SK-N-SH treated with all-trans-retinoic acid at 6 μM for 48 hours (cell line): ENCODE data around the gene HBS1L.

Experiments
- ZFP30 ChIP-seq: fragments of 450-650 bp; formaldehyde crosslinking; IDR thresholded peaks from 2 replicates; pipeline ENCODE4 v1.5.0; 2022; ENCODE audit warnings: mild to moderate bottlenecking, moderate library complexity
- ZNF565 ChIP-seq: fragments of 450-650 bp; formaldehyde crosslinking; conservative IDR thresholded peaks from 2 replicates; pipeline ENCODE4 v1.5.0; 2020; ENCODE audit warnings: low read depth, mild to moderate bottlenecking, moderate library complexity
- TF ChIP-seq, protein P1 (sequence below): fragments of 250-450 bp; sonication (Bioruptor Pico); IDR thresholded peaks from 2 replicates; pipeline ENCODE4 v1.8.0; 2020; ENCODE audit warnings: mild to moderate bottlenecking, moderate library complexity, borderline replicate concordance
- TF ChIP-seq, protein P2 (sequence below): fragments of 250-450 bp; sonication (Bioruptor Pico); IDR thresholded peaks from 2 replicates; pipeline ENCODE4 v1.5.1; 2020; ENCODE audit warnings: low read depth, mild to moderate bottlenecking, moderate library complexity
- TF ChIP-seq, protein P3 (sequence below): fragments of 250-450 bp; sonication (Bioruptor Pico); IDR thresholded peaks from 2 replicates; pipeline ENCODE4 v1.5.0; 2020; ENCODE audit warnings: mild to moderate bottlenecking, moderate library complexity

DNA sequence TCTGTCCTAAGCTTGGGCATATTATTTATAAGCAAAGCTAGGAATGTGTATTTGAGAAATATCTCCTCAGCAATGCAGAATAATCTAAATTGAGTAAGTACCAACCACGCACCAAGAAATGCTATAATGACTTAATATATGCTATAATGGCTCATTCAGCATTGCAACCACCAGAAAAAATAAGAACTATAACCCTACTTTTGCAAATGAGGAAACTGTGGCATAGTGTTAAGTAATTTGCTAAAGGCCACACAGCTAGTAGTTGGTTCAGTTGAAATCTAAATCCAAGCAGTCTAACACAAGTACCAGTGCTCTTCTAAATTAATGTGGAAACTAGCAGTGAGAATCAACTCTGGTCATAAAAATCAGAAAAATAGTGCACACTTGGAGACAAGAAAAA lies 35.7 kb downstream of the HBS1L start:
- TF ChIP-seq, protein P1, sequence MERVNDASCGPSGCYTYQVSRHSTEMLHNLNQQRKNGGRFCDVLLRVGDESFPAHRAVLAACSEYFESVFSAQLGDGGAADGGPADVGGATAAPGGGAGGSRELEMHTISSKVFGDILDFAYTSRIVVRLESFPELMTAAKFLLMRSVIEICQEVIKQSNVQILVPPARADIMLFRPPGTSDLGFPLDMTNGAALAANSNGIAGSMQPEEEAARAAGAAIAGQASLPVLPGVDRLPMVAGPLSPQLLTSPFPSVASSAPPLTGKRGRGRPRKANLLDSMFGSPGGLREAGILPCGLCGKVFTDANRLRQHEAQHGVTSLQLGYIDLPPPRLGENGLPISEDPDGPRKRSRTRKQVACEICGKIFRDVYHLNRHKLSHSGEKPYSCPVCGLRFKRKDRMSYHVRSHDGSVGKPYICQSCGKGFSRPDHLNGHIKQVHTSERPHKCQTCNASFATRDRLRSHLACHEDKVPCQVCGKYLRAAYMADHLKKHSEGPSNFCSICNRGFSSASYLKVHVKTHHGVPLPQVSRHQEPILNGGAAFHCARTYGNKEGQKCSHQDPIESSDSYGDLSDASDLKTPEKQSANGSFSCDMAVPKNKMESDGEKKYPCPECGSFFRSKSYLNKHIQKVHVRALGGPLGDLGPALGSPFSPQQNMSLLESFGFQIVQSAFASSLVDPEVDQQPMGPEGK (CRISPR knock-in tag), result no peak
- TF ChIP-seq, protein P2, sequence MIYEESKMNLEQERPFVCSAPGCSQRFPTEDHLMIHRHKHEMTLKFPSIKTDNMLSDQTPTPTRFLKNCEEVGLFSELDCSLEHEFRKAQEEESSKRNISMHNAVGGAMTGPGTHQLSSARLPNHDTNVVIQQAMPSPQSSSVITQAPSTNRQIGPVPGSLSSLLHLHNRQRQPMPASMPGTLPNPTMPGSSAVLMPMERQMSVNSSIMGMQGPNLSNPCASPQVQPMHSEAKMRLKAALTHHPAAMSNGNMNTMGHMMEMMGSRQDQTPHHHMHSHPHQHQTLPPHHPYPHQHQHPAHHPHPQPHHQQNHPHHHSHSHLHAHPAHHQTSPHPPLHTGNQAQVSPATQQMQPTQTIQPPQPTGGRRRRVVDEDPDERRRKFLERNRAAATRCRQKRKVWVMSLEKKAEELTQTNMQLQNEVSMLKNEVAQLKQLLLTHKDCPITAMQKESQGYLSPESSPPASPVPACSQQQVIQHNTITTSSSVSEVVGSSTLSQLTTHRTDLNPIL (CRISPR knock-in tag), result no peak
- TF ChIP-seq ZNF565 (no peak), ZFP30 (CRISPR knock-in tag) (no peak)
- TF ChIP-seq, protein P3, sequence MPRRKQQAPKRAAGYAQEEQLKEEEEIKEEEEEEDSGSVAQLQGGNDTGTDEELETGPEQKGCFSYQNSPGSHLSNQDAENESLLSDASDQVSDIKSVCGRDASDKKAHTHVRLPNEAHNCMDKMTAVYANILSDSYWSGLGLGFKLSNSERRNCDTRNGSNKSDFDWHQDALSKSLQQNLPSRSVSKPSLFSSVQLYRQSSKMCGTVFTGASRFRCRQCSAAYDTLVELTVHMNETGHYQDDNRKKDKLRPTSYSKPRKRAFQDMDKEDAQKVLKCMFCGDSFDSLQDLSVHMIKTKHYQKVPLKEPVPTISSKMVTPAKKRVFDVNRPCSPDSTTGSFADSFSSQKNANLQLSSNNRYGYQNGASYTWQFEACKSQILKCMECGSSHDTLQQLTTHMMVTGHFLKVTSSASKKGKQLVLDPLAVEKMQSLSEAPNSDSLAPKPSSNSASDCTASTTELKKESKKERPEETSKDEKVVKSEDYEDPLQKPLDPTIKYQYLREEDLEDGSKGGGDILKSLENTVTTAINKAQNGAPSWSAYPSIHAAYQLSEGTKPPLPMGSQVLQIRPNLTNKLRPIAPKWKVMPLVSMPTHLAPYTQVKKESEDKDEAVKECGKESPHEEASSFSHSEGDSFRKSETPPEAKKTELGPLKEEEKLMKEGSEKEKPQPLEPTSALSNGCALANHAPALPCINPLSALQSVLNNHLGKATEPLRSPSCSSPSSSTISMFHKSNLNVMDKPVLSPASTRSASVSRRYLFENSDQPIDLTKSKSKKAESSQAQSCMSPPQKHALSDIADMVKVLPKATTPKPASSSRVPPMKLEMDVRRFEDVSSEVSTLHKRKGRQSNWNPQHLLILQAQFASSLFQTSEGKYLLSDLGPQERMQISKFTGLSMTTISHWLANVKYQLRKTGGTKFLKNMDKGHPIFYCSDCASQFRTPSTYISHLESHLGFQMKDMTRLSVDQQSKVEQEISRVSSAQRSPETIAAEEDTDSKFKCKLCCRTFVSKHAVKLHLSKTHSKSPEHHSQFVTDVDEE (CRISPR knock-in tag), result no peak
